ENCODE results near the gene CCDC177. TPM values are rescaled to one million over a fixed set of nuclear protein-coding genes. Genes with fewer than 3 reads are reported as not detected.
"Not testable (repeated sequence)": the region's sequence is repeated elsewhere in the genome, so short reads cannot be mapped to it uniquely, and the experiment has no call there.

The CCDC177 gene
- total RNA-seq, 1 experiment from 2014 or later: 0.09 TPM

DNA sequence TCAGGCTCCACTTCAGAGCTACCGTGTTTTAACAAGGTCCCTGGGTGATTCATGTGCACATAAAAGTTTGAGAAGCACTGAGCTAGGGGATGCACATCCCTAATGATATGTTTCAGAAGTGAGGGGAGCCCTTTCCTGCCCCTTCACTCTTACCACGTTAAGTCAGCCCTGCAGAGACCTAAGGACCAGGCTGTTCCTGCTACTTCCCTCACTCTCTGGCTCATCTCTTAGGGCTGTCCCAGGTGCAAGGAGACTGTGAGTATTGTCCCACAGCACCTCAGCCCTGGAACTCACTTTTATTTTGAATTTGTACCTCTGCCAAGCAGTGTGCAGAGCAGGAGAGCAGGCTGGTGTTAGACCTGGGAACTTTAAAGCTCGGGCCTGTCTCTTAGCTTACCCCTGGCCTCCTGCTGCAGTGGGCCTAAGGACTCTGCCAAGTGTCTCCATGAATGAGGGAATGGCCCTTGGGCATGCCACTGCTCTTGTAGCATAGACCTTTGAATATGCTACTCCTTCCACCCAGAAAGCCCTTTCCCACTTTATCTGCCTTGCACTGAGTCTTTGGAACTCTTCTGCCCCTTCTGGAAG is 25.7 kb upstream of the CCDC177 start:
- no peak overlapping the region for H3K27ac ChIP-seq (ENCODE audit: low read depth, low read length, poor library complexity, severe bottlenecking)
- no peaks in the 10 kb centered on the region for H3K27me3 ChIP-seq (replicated peaks; ENCODE audit: insufficient read depth, low read depth, low read length, poor library complexity)
- ChIA-PET POLR2A (ENCODE audit: low non-redundant PET) (no interaction called here), CTCF (no interaction called here)
- TF ChIP-seq, protein P1, sequence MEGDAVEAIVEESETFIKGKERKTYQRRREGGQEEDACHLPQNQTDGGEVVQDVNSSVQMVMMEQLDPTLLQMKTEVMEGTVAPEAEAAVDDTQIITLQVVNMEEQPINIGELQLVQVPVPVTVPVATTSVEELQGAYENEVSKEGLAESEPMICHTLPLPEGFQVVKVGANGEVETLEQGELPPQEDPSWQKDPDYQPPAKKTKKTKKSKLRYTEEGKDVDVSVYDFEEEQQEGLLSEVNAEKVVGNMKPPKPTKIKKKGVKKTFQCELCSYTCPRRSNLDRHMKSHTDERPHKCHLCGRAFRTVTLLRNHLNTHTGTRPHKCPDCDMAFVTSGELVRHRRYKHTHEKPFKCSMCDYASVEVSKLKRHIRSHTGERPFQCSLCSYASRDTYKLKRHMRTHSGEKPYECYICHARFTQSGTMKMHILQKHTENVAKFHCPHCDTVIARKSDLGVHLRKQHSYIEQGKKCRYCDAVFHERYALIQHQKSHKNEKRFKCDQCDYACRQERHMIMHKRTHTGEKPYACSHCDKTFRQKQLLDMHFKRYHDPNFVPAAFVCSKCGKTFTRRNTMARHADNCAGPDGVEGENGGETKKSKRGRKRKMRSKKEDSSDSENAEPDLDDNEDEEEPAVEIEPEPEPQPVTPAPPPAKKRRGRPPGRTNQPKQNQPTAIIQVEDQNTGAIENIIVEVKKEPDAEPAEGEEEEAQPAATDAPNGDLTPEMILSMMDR (conservative IDR thresholded peaks at IDR 0.05; ENCODE audit: low read depth, low read length): no peak
- no peak for TF ChIP-seq EZH2 (IDR thresholded peaks at IDR 0.05; ENCODE audit: borderline replicate concordance, low read depth, low read length, poor library complexity, severe bottlenecking)
- H3K36me3 ChIP-seq (ENCODE audit: insufficient read depth, low read length, poor library complexity, severe bottlenecking): no peaks in the 10 kb centered on the region
- no TSS peak for BruUV-seq (replicated peaks)
- no peaks in the 10 kb centered on the region for H3K9me3 ChIP-seq (ENCODE audit: low read depth, low read length, poor library complexity, severe bottlenecking)
- H3K4me1 ChIP-seq (ENCODE audit: insufficient read depth, low read length, poor library complexity, severe bottlenecking): no peaks in the 10 kb centered on the region
- DNase-seq (ENCODE audit: low spot score): no peak
- intact Hi-C loops (cut with micrococcal nuclease; ENCODE audit: unreplicated experiment): no loop called here
- H3K4me3 ChIP-seq (ENCODE audit: low read depth, low read length, poor library complexity, severe bottlenecking): no peak overlapping the region

DNA sequence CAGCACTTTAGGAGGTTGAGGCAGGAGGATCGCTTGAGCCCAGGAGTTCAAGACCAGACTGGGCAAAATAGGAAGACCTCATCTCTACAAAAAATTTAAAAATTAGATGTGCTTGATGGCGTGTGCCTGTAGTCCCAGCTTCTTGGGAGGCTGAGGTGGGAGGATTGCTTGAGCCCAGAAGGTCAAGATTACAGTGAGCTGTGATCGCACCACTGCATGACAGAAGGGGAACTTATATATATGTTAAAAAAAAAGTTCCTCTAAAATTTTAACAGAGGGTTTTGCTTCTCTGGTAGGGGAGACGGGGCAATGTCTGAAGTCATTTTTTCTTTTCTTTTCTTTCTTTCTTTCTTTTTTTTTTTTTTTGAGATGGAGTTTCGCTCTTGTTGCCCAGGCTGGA is 24.8 kb upstream of the CCDC177 start:
- H3K36me3 ChIP-seq (ENCODE audit: insufficient read depth, low read length, poor library complexity, severe bottlenecking); DNase-seq (ENCODE audit: low spot score); H3K4me1 ChIP-seq (ENCODE audit: insufficient read depth, low read length, poor library complexity, severe bottlenecking); intact Hi-C loops (cut with micrococcal nuclease; ENCODE audit: unreplicated experiment); H3K4me3 ChIP-seq (ENCODE audit: low read depth, low read length, poor library complexity, severe bottlenecking); H3K27ac ChIP-seq (ENCODE audit: low read depth, low read length, poor library complexity, severe bottlenecking); BruUV-seq (replicated peaks); H3K9me3 ChIP-seq (ENCODE audit: low read depth, low read length, poor library complexity, severe bottlenecking); H3K27me3 ChIP-seq (replicated peaks; ENCODE audit: insufficient read depth, low read depth, low read length, poor library complexity); POLR2A ChIA-PET (ENCODE audit: low non-redundant PET); CTCF ChIA-PET: not testable (repeated sequence)

DNA sequence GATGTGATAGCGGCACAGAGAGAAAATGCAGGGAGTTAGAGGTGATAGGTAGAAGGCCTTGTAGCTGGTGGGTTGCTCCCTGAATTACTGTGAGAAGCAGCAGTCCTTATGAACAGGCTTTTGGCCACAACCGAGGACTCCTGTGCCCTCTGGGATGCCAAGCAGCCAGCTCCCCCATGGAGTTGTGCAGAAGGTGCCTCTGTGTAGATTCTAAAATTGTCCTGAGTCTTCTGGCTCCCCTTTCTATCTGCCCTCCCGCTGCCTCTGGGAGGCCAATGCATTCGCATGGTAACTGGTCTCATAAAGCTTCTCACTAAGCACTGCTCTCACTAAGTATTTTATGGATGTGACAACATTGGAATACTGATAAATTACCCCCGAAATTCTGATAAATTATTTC is 20.7 kb upstream of the CCDC177 start:
- DNase-seq (ENCODE audit: low spot score): no peak
- BruUV-seq (replicated peaks): no TSS peak
- peaks cover 14% of the 10 kb centered on the region for H3K4me1 ChIP-seq (ENCODE audit: insufficient read depth, low read length, poor library complexity, severe bottlenecking)
- TF ChIP-seq EZH2 (IDR thresholded peaks at IDR 0.05; ENCODE audit: borderline replicate concordance, low read depth, low read length, poor library complexity, severe bottlenecking): no peak
- TF ChIP-seq, protein P1 (conservative IDR thresholded peaks at IDR 0.05; ENCODE audit: low read depth, low read length): no peak
- CTCF ChIA-PET: interaction anchor here (0.6 kb wide), 1 partner anchor 120 kb away, joined by 4 read pairs; no protein-coding TSS in a partner anchor
- H3K9me3 ChIP-seq (ENCODE audit: low read depth, low read length, poor library complexity, severe bottlenecking): no peaks in the 10 kb centered on the region
- no peaks in the 10 kb centered on the region for H3K36me3 ChIP-seq (ENCODE audit: insufficient read depth, low read length, poor library complexity, severe bottlenecking)
- no peak overlapping the region for H3K27ac ChIP-seq (ENCODE audit: low read depth, low read length, poor library complexity, severe bottlenecking)
- intact Hi-C loops (cut with micrococcal nuclease; ENCODE audit: unreplicated experiment): no loop called here
- POLR2A ChIA-PET (ENCODE audit: low non-redundant PET): no interaction called here
- H3K27me3 ChIP-seq (replicated peaks; ENCODE audit: insufficient read depth, low read depth, low read length, poor library complexity): no peaks in the 10 kb centered on the region
- no peak overlapping the region for H3K4me3 ChIP-seq (ENCODE audit: low read depth, low read length, poor library complexity, severe bottlenecking)

DNA sequence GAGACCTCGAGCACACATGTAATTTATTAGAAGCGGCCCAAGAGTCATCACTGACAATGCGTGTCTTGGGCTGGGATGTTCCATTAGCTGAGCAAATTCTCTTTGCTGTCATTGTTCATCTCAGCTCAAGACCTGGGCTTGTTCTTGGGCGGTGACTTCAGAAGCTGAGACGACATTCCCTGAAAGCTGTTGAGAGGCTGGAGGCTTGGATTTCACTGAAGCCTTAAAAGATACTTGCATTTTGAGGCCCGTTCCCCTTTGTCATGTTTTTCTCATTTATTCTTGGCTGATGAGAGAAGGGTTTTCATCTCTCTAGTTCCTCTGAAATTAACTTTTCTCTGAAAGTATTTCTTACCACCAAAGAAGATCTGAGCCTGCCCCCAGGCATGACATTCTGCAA is 20.2 kb upstream of the CCDC177 start:
- no peak overlapping the region for H3K27ac ChIP-seq (ENCODE audit: low read depth, low read length, poor library complexity, severe bottlenecking)
- ChIA-PET CTCF (no interaction called here), POLR2A (ENCODE audit: low non-redundant PET) (no interaction called here)
- H3K4me1 ChIP-seq (ENCODE audit: insufficient read depth, low read length, poor library complexity, severe bottlenecking): peaks cover 14% of the 10 kb centered on the region
- TF ChIP-seq, protein P1 (conservative IDR thresholded peaks at IDR 0.05; ENCODE audit: low read depth, low read length): no peak
- TF ChIP-seq EZH2 (IDR thresholded peaks at IDR 0.05; ENCODE audit: borderline replicate concordance, low read depth, low read length, poor library complexity, severe bottlenecking): no peak
- no TSS peak for BruUV-seq (replicated peaks)
- no peak overlapping the region for H3K4me3 ChIP-seq (ENCODE audit: low read depth, low read length, poor library complexity, severe bottlenecking)
- H3K36me3 ChIP-seq (ENCODE audit: insufficient read depth, low read length, poor library complexity, severe bottlenecking): no peaks in the 10 kb centered on the region
- no peak for DNase-seq (ENCODE audit: low spot score)
- no peaks in the 10 kb centered on the region for H3K27me3 ChIP-seq (replicated peaks; ENCODE audit: insufficient read depth, low read depth, low read length, poor library complexity)
- intact Hi-C loops (cut with micrococcal nuclease; ENCODE audit: unreplicated experiment): no loop called here
- H3K9me3 ChIP-seq (ENCODE audit: low read depth, low read length, poor library complexity, severe bottlenecking): no peaks in the 10 kb centered on the region
